Nucleus accumbens (tissue), 56 donors: ENCODE data around the gene SLC4A11.
"Not testable (repeated sequence)": the region's sequence is repeated elsewhere in the genome, so short reads cannot be mapped to it uniquely, and the experiment has no call there.

ENCODE experiments used
- DNase-seq, 56 donors: peaks; one replicate each; lab custom pipeline; 2025; lab: John Stamatoyannopoulos, UW

SLC4A11 gene

GRCh38 chr20:3208786-3209256, 30.2 kb downstream of the SLC4A11 start:
- no peak for DNase-seq

- DNase-seq: peak in 55 of 56 donors; percentile 36 to 95 (median 84)
These were observed 34.7 kb downstream of the SLC4A11 start, which contains the start of gene DDRGK1 for GRCh38 chr20:3204124-3204794. TSS of gene DDRGK1 (minus strand) at chr20:3204682. CDS start at chr20:3204627, 55 bp downstream.

- peak in 10 of 56 donors; percentile 29 to 62 (median 44) for DNase-seq
These were observed 35.5 kb downstream of the SLC4A11 start for GRCh38 chr20:3203315-3204123.

- no peak for DNase-seq
These were observed 36.0 kb downstream of the SLC4A11 start for GRCh38 chr20:3202965-3203314.

- DNase-seq: no peak
These were observed 38.8 kb downstream of the SLC4A11 start for GRCh38 chr20:3199976-3200755.

GRCh38 chr20:3199206-3199605, 39.8 kb downstream of the SLC4A11 start:
- DNase-seq: no peak

- no peak for DNase-seq
These were observed 43.3 kb downstream of the SLC4A11 start for GRCh38 chr20:3195590-3196237.

GRCh38 chr20:3194617-3195280, 44.2 kb downstream of the SLC4A11 start:
- DNase-seq: peak in 6 of 56 donors; percentile 36 to 72 (median 61)

- DNase-seq: peak in 42 of 56 donors; percentile 16 to 89 (median 66)
These were observed 45.0 kb downstream of the SLC4A11 start for GRCh38 chr20:3193806-3194616.

GRCh38 chr20:3192226-3193015, 46.6 kb downstream of the SLC4A11 start:
- DNase-seq: peak in 6 of 56 donors; percentile 7 to 42 (median 32)

GRCh38 chr20:3190681-3191111, 48.3 kb downstream of the SLC4A11 start:
- no peak for DNase-seq

GRCh38 chr20:3189561-3190131, 49.3 kb downstream of the SLC4A11 start:
- no peak for DNase-seq

- DNase-seq: no peak
These were observed 50.1 kb downstream of the SLC4A11 start for GRCh38 chr20:3188823-3189413.

- DNase-seq: not testable (repeated sequence)
These were observed 51.1 kb downstream of the SLC4A11 start for GRCh38 chr20:3187861-3188260.

GRCh38 chr20:3183896-3184612, 54.9 kb downstream of the SLC4A11 start:
- DNase-seq: no peak

GRCh38 chr20:3182429-3182828, 56.6 kb downstream of the SLC4A11 start:
- not testable (repeated sequence) for DNase-seq

- no peak for DNase-seq
These were observed 57.7 kb downstream of the SLC4A11 start for GRCh38 chr20:3181270-3181669.
